Keratinocyte (primary cell): ENCODE results near the gene RPL38. TPM values are rescaled to one million over a fixed set of nuclear protein-coding genes. Genes with fewer than 3 reads are reported as not detected.

Source experiments
- DNase-seq: peaks from one replicate; pipeline ENCODE4 v3.0.0-alpha.2; 2011; ENCODE audit warnings: low read depth, missing footprints, low spot score
- FAIRE-seq: peaks from 2 replicates; lab custom pipeline; 2011; peaks lifted over from hg19 to GRCh38; lab: Jason Lieb, UNC
- H2AFZ ChIP-seq: 2 replicates; pipeline ENCODE4 v1.6.0; 2012; ENCODE audit warnings: low read length, control low read depth, inconsistent platforms; ENCODE audit not compliant: control insufficient read depth
- H3K27ac ChIP-seq: 2 replicates; pipeline ENCODE4 v1.5.1; 2011; ENCODE audit warnings: low read length; ENCODE audit not compliant: control insufficient read depth, insufficient read depth
- H3K27me3 ChIP-seq: 3 replicates; pipeline ENCODE4 v1.6.0; 2011; ENCODE audit warnings: low read length; ENCODE audit not compliant: control insufficient read depth, insufficient read depth; ENCODE audit errors: extremely low read depth
- H3K36me3 ChIP-seq, 2 experiments: 2 replicates in 1 of 2; 3 replicates in 1 of 2; pipeline ENCODE4 v1.5.1; 2011; ENCODE audit warnings: low read length in 2 of 2, mild to moderate bottlenecking in 1 of 2; ENCODE audit not compliant: control insufficient read depth in 2 of 2, insufficient read depth in 2 of 2; ENCODE audit errors: extremely low read depth in 1 of 2
- H3K4me1 ChIP-seq: 3 replicates; pipeline ENCODE4 v1.5.1; 2011; ENCODE audit warnings: low read length; ENCODE audit not compliant: control insufficient read depth, insufficient read depth; ENCODE audit errors: extremely low read depth
- H3K4me2 ChIP-seq: 3 replicates; pipeline ENCODE4 v1.6.0; 2011; ENCODE audit warnings: low read depth, low read length; ENCODE audit not compliant: control insufficient read depth, insufficient read depth; ENCODE audit errors: extremely low read depth
- H3K4me3 ChIP-seq, 3 experiments: fragments of 200-600 bp in 1 of 3; sonication (generic) in 1 of 3; 2 replicates in 2 of 3; 3 replicates in 1 of 3; pipeline ENCODE4 v1.5.1; 2011 to 2016; ENCODE audit warnings: low read length in 3 of 3, mild to moderate bottlenecking in 3 of 3, control low read depth in 2 of 3, inconsistent platforms in 1 of 3, low read depth in 1 of 3, mixed read lengths in 1 of 3, mixed run types in 1 of 3, moderate library complexity in 1 of 3; ENCODE audit not compliant: control insufficient read depth in 2 of 3, insufficient read depth in 2 of 3; ENCODE audit errors: extremely low read depth in 1 of 3
- H3K79me2 ChIP-seq: 2 replicates; pipeline ENCODE4 v1.6.0; 2012; ENCODE audit warnings: low read length; ENCODE audit not compliant: control insufficient read depth, insufficient read depth
- H3K9ac ChIP-seq: 3 replicates; pipeline ENCODE4 v1.6.0; 2011; ENCODE audit warnings: low read length; ENCODE audit not compliant: control insufficient read depth, insufficient read depth; ENCODE audit errors: extremely low read depth
- H3K9me1 ChIP-seq: 3 replicates; pipeline ENCODE4 v1.6.0; 2011; ENCODE audit warnings: low read length; ENCODE audit not compliant: control insufficient read depth, insufficient read depth; ENCODE audit errors: extremely low read depth
- H3K9me3 ChIP-seq: 2 replicates; pipeline ENCODE4 v1.5.1; 2012; ENCODE audit warnings: low read depth, low read length; ENCODE audit not compliant: control insufficient read depth
- H4K20me1 ChIP-seq: 3 replicates; pipeline ENCODE4 v1.6.0; 2011; ENCODE audit warnings: low read length; ENCODE audit not compliant: control insufficient read depth, insufficient read depth; ENCODE audit errors: extremely low read depth
- CTCF ChIP-seq, 3 experiments: IDR thresholded peaks in 1 of 3; conservative IDR thresholded peaks in 1 of 3; optimal IDR thresholded peaks in 1 of 3; 2 replicates in 2 of 3; 3 replicates in 1 of 3; pipeline versions ENCODE3 to v1.5.1; 2011; ENCODE audit warnings: low read length in 3 of 3, mild to moderate bottlenecking in 3 of 3, moderate library complexity in 2 of 3, control low read depth in 1 of 3, inconsistent platforms in 1 of 3; ENCODE audit not compliant: insufficient read depth in 2 of 3; ENCODE audit errors: extremely low read depth in 1 of 3
- EZH2 ChIP-seq: IDR thresholded peaks from one replicate; pipeline ENCODE4 v1.6.1; 2012; ENCODE audit warnings: inconsistent platforms, mild to moderate bottlenecking, low read length, moderate library complexity
- dilution Hi-C: fragments of 300-500 bp; cut with MboI; formaldehyde crosslinking; loops from one replicate; pipeline ENCODE4 v1.7.0; 2020; ENCODE audit warnings: low sequenced_read_pairs; ENCODE audit not compliant: extremely low pct_ligation_motif_present
- polyA plus RNA-seq, 5 experiments: library from polyadenylated mRNA; depleted of rRNA in 3 of 5; stranded (reverse) in 3 of 5; stranded (forward) in 1 of 5; unstranded in 1 of 5; fragments of >200 nt; gene quantifications; 1 replicate in 1 of 5; 2 replicates in 3 of 5; 3 replicates in 1 of 5; pipeline versions ENCODE4 v1.2.1 to v1.2.3, GENCODE V29; 2011 to 2012; ENCODE audit warnings: missing spikeins in 2 of 5, low read depth in 1 of 5, low replicate concordance in 1 of 5

Gene RPL38
- polyA plus RNA-seq, 1 donor (not counting 4 experiments of a cell fraction or from before 2014, with no cell fraction given): 1,779 TPM

GRCh38 chr17:74257311-74257710 lies 53.8 kb downstream of the RPL38 start:
- Histone ChIP-seq H3K27ac (no peak overlapping the region), H3K36me3 (no peaks in the 10 kb centered on the region), H3K27me3 (peaks cover 16% of the 10 kb centered on the region), H3K9ac (no peak overlapping the region), H3K4me1 (no peaks in the 10 kb centered on the region), H4K20me1 (no peaks in the 10 kb centered on the region), H2AFZ (no peak overlapping the region), H3K79me2 (no peaks in the 10 kb centered on the region), H3K9me3 (no peaks in the 10 kb centered on the region), H3K9me1 (no peaks in the 10 kb centered on the region), H3K4me2 (no peak overlapping the region), H3K4me3 (no peak overlapping the region)
- dilution Hi-C loops: no loop called here
- no peak for TF ChIP-seq EZH2
- no peak for TF ChIP-seq CTCF (optimal IDR thresholded peaks at IDR 0.05 in 1 of 3, IDR thresholded peaks at IDR 0.05 in 1 of 3, conservative IDR thresholded peaks at IDR 0.05 in 1 of 3; ENCODE audit: extremely low read depth in 1 of 3, insufficient read depth in 2 of 3, low read length in 3 of 3)
- no peak for FAIRE-seq
- no peak for DNase-seq

- Histone ChIP-seq H3K9me1 (no peaks in the 10 kb centered on the region), H2AFZ (no peak overlapping the region), H3K4me3 (no peak overlapping the region), H3K36me3 (no peaks in the 10 kb centered on the region), H3K79me2 (no peaks in the 10 kb centered on the region), H3K27ac (no peak overlapping the region), H3K9me3 (no peaks in the 10 kb centered on the region), H4K20me1 (no peaks in the 10 kb centered on the region), H3K4me1 (no peaks in the 10 kb centered on the region), H3K4me2 (no peak overlapping the region), H3K9ac (no peak overlapping the region), H3K27me3 (peaks cover 16% of the 10 kb centered on the region)
- no peak for TF ChIP-seq EZH2
- peak in 2 of 3 experiments; percentile 9 to 31 for TF ChIP-seq CTCF (optimal IDR thresholded peaks at IDR 0.05 in 1 of 3, IDR thresholded peaks at IDR 0.05 in 1 of 3, conservative IDR thresholded peaks at IDR 0.05 in 1 of 3; ENCODE audit: extremely low read depth in 1 of 3, insufficient read depth in 2 of 3, low read length in 3 of 3)
- no peak for DNase-seq
- FAIRE-seq: no peak
- dilution Hi-C loops: no loop called here
Measured at GRCh38 chr17:74259667-74260524, 56.4 kb downstream of the RPL38 start.

Other genes with a start within 250 kb of the RPL38 start
- gene TTYH2, start 9.9 kb downstream of the RPL38 start, polyA plus RNA-seq: 2.2 to 8.5 TPM (median 3.7 TPM) in 3 replicates
- gene DNAI2, start 70.6 kb downstream of the RPL38 start, polyA plus RNA-seq: not detected in 3 replicates
- not detected in 3 replicates for gene KIF19, start 122.5 kb downstream of the RPL38 start, polyA plus RNA-seq
- not detected in 3 replicates for gene BTBD17, start 158.2 kb downstream of the RPL38 start, polyA plus RNA-seq
- gene GPR142, start 163.8 kb downstream of the RPL38 start, polyA plus RNA-seq: not detected in 3 replicates
- gene GPRC5C, start 228.4 kb downstream of the RPL38 start, polyA plus RNA-seq: 14.2 to 41.2 TPM (median 24.2 TPM) in 3 replicates